Measurements from ENCODE around the gene MCTS1.

DNA sequence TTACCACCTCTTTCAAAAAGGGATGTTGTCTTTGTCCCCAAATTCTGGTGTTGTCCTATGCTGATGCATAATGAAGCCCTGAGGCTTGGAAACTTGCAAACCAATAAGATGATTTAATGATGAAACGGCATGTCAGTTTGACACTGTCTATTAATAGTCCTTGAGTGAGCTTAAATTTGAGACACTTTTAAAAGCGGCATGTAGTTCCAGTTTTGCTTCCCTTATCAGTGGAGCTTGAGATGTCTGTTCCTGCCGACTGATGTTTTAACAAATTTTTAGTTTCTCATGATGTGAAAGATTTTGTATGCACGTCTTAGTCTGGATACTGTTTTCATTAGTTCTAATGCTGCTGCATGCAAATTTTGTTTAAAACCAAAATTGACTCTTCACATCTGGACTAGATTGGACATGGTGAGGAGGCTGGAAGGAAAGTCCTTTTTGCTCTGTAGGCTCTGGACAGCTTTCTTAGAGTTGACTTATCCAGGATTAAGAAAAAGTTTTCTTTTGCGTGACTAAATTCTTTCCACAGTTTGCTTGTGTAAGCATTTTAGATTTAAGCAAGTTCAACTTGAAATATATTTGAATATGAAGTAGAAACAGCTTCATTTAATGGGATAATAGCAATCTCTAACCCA, 14.2 kb downstream of the MCTS1 start:
- TF ChIP-seq CTCF (IDR thresholded peaks at IDR 0.05) (no peak), POLR2A (IDR thresholded peaks at IDR 0.05) (no peak)
